K562 (cell line): ENCODE data around the gene TRIM14. TPM values are rescaled to one million over a fixed set of nuclear protein-coding genes. Genes with fewer than 3 reads are reported as not detected.

Source experiments
- ATAC-seq: fragments of 200-7000 bp; cut with Tn5 transposase; 3 replicates; pipeline ENCODE4 v1.9.1; 2020; ENCODE audit warnings: moderate library complexity
- BruUV-seq: library from RNA; stranded (reverse); fragments of 400-500 nt; replicated peaks from 2 replicates; lab custom pipeline; 2021; lab: Mats Ljungman, UMichigan
- CTCF ChIA-PET: fragments of 300-600 bp; formaldehyde crosslinking; extraction: SDS; loops from one replicate; lab custom pipeline; 2021; ENCODE audit warnings: low intra/inter-chr PET ratio; lab: Yijun Ruan, JAX
- POLR2A ChIA-PET: fragments of 300-600, 350-650 bp; sonication (Branson Sonifier 250); formaldehyde crosslinking; extraction: SDS; loops from one replicate; lab custom pipeline; 2021; ENCODE audit warnings: antibody characterized with exemption, inconsistent platforms; lab: Yijun Ruan, JAX
- DNase-seq, 4 experiments: peaks; one replicate each; pipeline versions ENCODE4 v3.0.0 to v3.0.0-alpha.2; 2011 to 2018; ENCODE audit warnings: low spot score in 3 of 4, mixed read lengths in 3 of 4; ENCODE audit errors: extremely low read depth in 1 of 4
- FAIRE-seq: peaks from 2 replicates; lab custom pipeline; 2011; peaks lifted over from hg19 to GRCh38; lab: Jason Lieb, UNC
- H2AFZ ChIP-seq: 2 replicates; pipeline ENCODE4 v1.6.0; 2011; ENCODE audit warnings: low read depth, low read length, control low read depth, inconsistent platforms
- H3K27ac ChIP-seq: fragments of 200-600 bp; 3 replicates; pipeline ENCODE4 v1.8.0; 2011; ENCODE audit warnings: low read depth, mild to moderate bottlenecking, control low read depth, inconsistent platforms, low read length, moderate library complexity, mixed read lengths; ENCODE audit errors: extremely low read depth
- H3K27me3 ChIP-seq, 2 experiments: fragments of 300-600 bp in 1 of 2; 2 replicates in 1 of 2; 3 replicates in 1 of 2; pipeline versions ENCODE4 v1.6.0 to v1.8.0; 2011; ENCODE audit warnings: inconsistent platforms in 2 of 2, low read length in 2 of 2, mild to moderate bottlenecking in 1 of 2, mixed read lengths in 1 of 2, moderate library complexity in 1 of 2; ENCODE audit not compliant: control insufficient read depth in 2 of 2, insufficient read depth in 2 of 2
- H3K36me3 ChIP-seq: fragments of 300-600 bp; 3 replicates; pipeline ENCODE4 v1.8.0; 2011; ENCODE audit warnings: mild to moderate bottlenecking, low read length, inconsistent platforms; ENCODE audit not compliant: control insufficient read depth, insufficient read depth
- H3K4me1 ChIP-seq, 2 experiments: fragments of 200-600 bp in 1 of 2; replicated peaks in 1 of 2; 2 replicates in 1 of 2; 3 replicates in 1 of 2; pipeline versions ENCODE4 v1.5.1 to v1.8.0; 2011; ENCODE audit warnings: inconsistent platforms in 2 of 2, low read length in 2 of 2, mild to moderate bottlenecking in 1 of 2, mixed read lengths in 1 of 2, moderate library complexity in 1 of 2; ENCODE audit not compliant: control insufficient read depth in 2 of 2, insufficient read depth in 2 of 2
- H3K4me2 ChIP-seq: 2 replicates; pipeline ENCODE4 v1.6.1; 2011; ENCODE audit warnings: low read length, control low read depth, inconsistent platforms, mixed read lengths; ENCODE audit not compliant: insufficient read depth
- H3K4me3 ChIP-seq: fragments of 200-600 bp; sonication (generic), shearing (Covaris generic); 2 replicates; pipeline ENCODE4 v1.5.1; 2016; ENCODE audit warnings: control low read depth, inconsistent platforms
- H3K79me2 ChIP-seq: fragments of 200-600 bp; 3 replicates; pipeline ENCODE4 v1.8.0; 2011; ENCODE audit warnings: low read length, inconsistent platforms; ENCODE audit not compliant: control insufficient read depth, insufficient read depth
- H3K9ac ChIP-seq, 2 experiments: 2 replicates each; pipeline versions ENCODE4 v1.6.0 to v1.6.1; 2011; ENCODE audit warnings: low read depth in 2 of 2, low read length in 2 of 2, control low read depth in 1 of 2, inconsistent platforms in 1 of 2, mild to moderate bottlenecking in 1 of 2, mixed read lengths in 1 of 2; ENCODE audit not compliant: insufficient read depth in 1 of 2
- H3K9me1 ChIP-seq: one replicate; pipeline ENCODE4 v1.6.0; 2011; ENCODE audit warnings: inconsistent platforms, mild to moderate bottlenecking, low read length, moderate library complexity; ENCODE audit not compliant: control insufficient read depth, insufficient read depth
- H3K9me3 ChIP-seq: replicated peaks from 2 replicates; pipeline ENCODE4 v1.5.1; 2011; ENCODE audit warnings: low read depth, low read length, inconsistent platforms; ENCODE audit not compliant: control insufficient read depth, insufficient read depth
- H4K20me1 ChIP-seq: replicated peaks from 2 replicates; pipeline ENCODE4 v1.6.1; 2011; ENCODE audit warnings: low read length, inconsistent platforms, mixed read lengths; ENCODE audit not compliant: control insufficient read depth, insufficient read depth
- AFF1 ChIP-seq, 2 experiments: fragments of 450-650 bp; IDR thresholded peaks; 2 replicates each; pipeline ENCODE4 v1.6.1; 2018; ENCODE audit warnings: mild to moderate bottlenecking in 2 of 2, low read depth in 1 of 2; ENCODE audit not compliant: partially characterized antibody in 2 of 2
- CEBPG ChIP-seq, 3 experiments: fragments of 200-800 bp in 1 of 3; sonication (Bioruptor generic) in 1 of 3; sonication (generic) in 1 of 3; formaldehyde crosslinking in 1 of 3; IDR thresholded peaks in 2 of 3; conservative IDR thresholded peaks in 1 of 3; 2 replicates each; pipeline versions ENCODE4 v1.6.1 to v1.8.0; 2016 to 2022; ENCODE audit warnings: missing compliant biosample characterization in 2 of 3, missing genetic modification characterization in 2 of 3, mild to moderate bottlenecking in 1 of 3, missing genetic modification reagents in 1 of 3
- ELK3 ChIP-seq: fragments of 450-650 bp; formaldehyde crosslinking; IDR thresholded peaks from 2 replicates; pipeline ENCODE4 v1.4.0; 2020; ENCODE audit warnings: mild to moderate bottlenecking
- EP300 ChIP-seq: IDR thresholded peaks from 2 replicates; pipeline ENCODE4 v1.6.1; 2012; ENCODE audit warnings: low read length, improper control_type of control experiment
- FOXM1 ChIP-seq, 2 experiments: fragments of 450-650 bp in 1 of 2; sonication (generic) in 1 of 2; formaldehyde crosslinking in 1 of 2; IDR thresholded peaks; 2 replicates each; pipeline versions ENCODE4 v1.6.1 to v1.9.0; 2017 to 2022; ENCODE audit warnings: low read depth in 2 of 2, mild to moderate bottlenecking in 2 of 2, missing genetic modification reagents in 1 of 2, moderate library complexity in 1 of 2
- FOXO4 ChIP-seq: fragments of 450-650 bp; formaldehyde crosslinking; IDR thresholded peaks from 2 replicates; pipeline ENCODE4 v1.4.0; 2020; ENCODE audit warnings: mild to moderate bottlenecking, moderate library complexity
- NRF1 ChIP-seq, 2 experiments: fragments of 450-650 bp; IDR thresholded peaks in 1 of 2; conservative IDR thresholded peaks in 1 of 2; 2 replicates each; pipeline ENCODE4 v1.6.1; 2014; ENCODE audit warnings: mild to moderate bottlenecking in 2 of 2
- TBP ChIP-seq: optimal IDR thresholded peaks from 2 replicates; pipeline ENCODE3; 2011; ENCODE audit warnings: low read depth, low read length, improper control_type of control experiment
- ZNF133 ChIP-seq: fragments of 250-450 bp; sonication (Bioruptor Pico); IDR thresholded peaks from 2 replicates; pipeline ENCODE4 v1.4.0; 2020; ENCODE audit warnings: mild to moderate bottlenecking
- ZNF707 ChIP-seq: fragments of 250-450 bp; sonication (Bioruptor Pico); conservative IDR thresholded peaks from 2 replicates; pipeline ENCODE4 v1.8.0; 2022; ENCODE audit warnings: inconsistent platforms, mild to moderate bottlenecking, moderate library complexity
- WGBS: fragments of 100-300 bp; shearing (Covaris generic); methylation state at CpG from one replicate; pipeline ENCODE4 v1.1.6; 2016; ENCODE audit warnings: low coverage, mixed read lengths; ENCODE audit not compliant: insufficient coverage; ENCODE audit errors: missing lambda C conversion rate; 5-methylcytosine and 5-hydroxymethylcytosine counted together
- in situ Hi-C: fragments of 300-500 bp; cut with MboI; formaldehyde crosslinking; loops from 4 replicates; pipeline ENCODE4 v1.15.0; 2018; ENCODE audit warnings: inconsistent platforms, mixed read lengths
- intact Hi-C: fragments of 100-400 bp; cut with micrococcal nuclease; formaldehyde crosslinking; loops from 2 replicates; pipeline ENCODE4 v1.14.2; 2022
- polyA plus RNA-seq, 8 experiments: library from polyadenylated mRNA; depleted of rRNA in 4 of 8; stranded (reverse) in 5 of 8; unstranded in 3 of 8; fragments of >200 nt; fragmentation: Nextera tagmentation in 2 of 8; fragmentation: Illumina TruSeq in 1 of 8; extraction: Ambion mirVana in 2 of 8; extraction: Trizol in 1 of 8; gene quantifications; 2 replicates each; pipeline versions ENCODE4 v1.2.1 to v1.2.3, GENCODE V29; 2011 to 2014; ENCODE audit warnings: inconsistent platforms in 1 of 8, missing spikeins in 1 of 8
- total RNA-seq, 7 experiments: library from RNA; depleted of rRNA in 6 of 7; stranded (reverse); fragments of >200 nt in 6 of 7; fragmentation: Illumina TruSeq in 2 of 7; extraction: Trizol in 2 of 7; gene quantifications; 2 replicates each; pipeline versions ENCODE4 v1.2.1 to v1.2.3, GENCODE V29; 2011 to 2021; ENCODE audit warnings: low replicate concordance in 1 of 7

The TRIM14 gene
- total and polyA plus RNA-seq, 9 of the 15 experiments (the other 6 are each of a cell fraction or from before 2014, with no cell fraction given): 7.6 to 41.0 (median 17.9) TPM

- FAIRE-seq (peak; percentile 59), DNase-seq (no peak), ATAC-seq (no peak)
- Histone ChIP-seq H3K9me1 (no peaks in the 10 kb centered on the region), H3K4me3 (no peak overlapping the region), H3K36me3 (no peaks in the 10 kb centered on the region; the same call in 2 of the 3 replicates), H3K79me2 (peaks cover 43% of the 10 kb centered on the region), H3K27me3 (no peaks in the 10 kb centered on the region), H3K4me1 (peaks cover 24 to 30% of the 10 kb centered on the region in 2 experiments), H3K9ac (no peak overlapping the region), H2AFZ (no peak overlapping the region), H3K27ac (no peak overlapping the region), H4K20me1 (peaks cover 14% of the 10 kb centered on the region; the same call in 1 of the 2 replicates), H3K4me2 (no peak overlapping the region), H3K9me3 (no peaks in the 10 kb centered on the region)
- ChIA-PET POLR2A (interaction anchor here (0.6 kb wide), 1 partner anchor 666 kb away, joined by 3 read pairs; no protein-coding TSS in a partner anchor), CTCF (no interaction called here)
- no TSS peak for BruUV-seq
- TF ChIP-seq TBP: no peak
- TF ChIP-seq NRF1 (conservative IDR thresholded peaks at IDR 0.05 in 1 of 2, IDR thresholded peaks at IDR 0.05 in 1 of 2): no peak
- no peak for TF ChIP-seq AFF1 (IDR thresholded peaks at IDR 0.05; ENCODE audit: low read depth in 1 of 2, partially characterized antibody in 2 of 2)
- TF ChIP-seq EP300: no peak
- no peak for TF ChIP-seq FOXO4 (CRISPR knock-in tag)
- TF ChIP-seq ELK3 (CRISPR knock-in tag): no peak
- TF ChIP-seq ZNF707: no peak
- TF ChIP-seq ZNF133: no peak
- TF ChIP-seq CEBPG (CRISPR knock-in tag; IDR thresholded peaks at IDR 0.05): no peak
- no peak for TF ChIP-seq CEBPG (tag; conservative IDR thresholded peaks at IDR 0.05 in 1 of 2, IDR thresholded peaks at IDR 0.05 in 1 of 2)
- TF ChIP-seq FOXM1 (IDR thresholded peaks at IDR 0.05; ENCODE audit: low read depth): no peak
- no peak for TF ChIP-seq FOXM1 (CRISPR knock-in tag; IDR thresholded peaks at IDR 0.05; ENCODE audit: low read depth)
- in situ Hi-C loops (no loop called here), intact Hi-C loops (loop anchor here (2.0 to 5.0 kb wide), 2 partner anchors 25 to 739 kb away; partner anchors contain the start of gene CORO2A)
- 36% methylated on average over 3 of the region's 3 CpGs for WGBS
These were observed 49.2 kb upstream of the TRIM14 start for GRCh38 chr9:98168153-98168780.
